ENCODE results near the gene FAM168B. TPM values are rescaled to one million over a fixed set of nuclear protein-coding genes. Genes with fewer than 3 reads are reported as not detected.
A peak's percentile ranks its signal among the peaks of the same experiment; 100 is the strongest.

The FAM168B gene
- total RNA-seq, 1 experiment from 2014 or later, result 81.4 TPM

- H2BK12ac ChIP-seq (ENCODE audit: insufficient read length, low read depth, low read length), result no peak overlapping the region
Measured at GRCh38 chr2:131094463-131095281, 1.4 kb upstream of the FAM168B start.

More at GRCh38 chr2:131094463-131095281, 1.4 kb upstream of the FAM168B start:
- Histone ChIP-seq H3K14ac (ENCODE audit: insufficient read depth, low read length) (no peak overlapping the region), H3K18ac (ENCODE audit: insufficient read length, low read depth, low read length) (no peak overlapping the region), H3K9ac (ENCODE audit: extremely low read depth, insufficient read length, low read length) (no peak overlapping the region), H2AK5ac (ENCODE audit: insufficient read length, low read length) (no peak overlapping the region), H2AFZ (ENCODE audit: low read length) (no peak overlapping the region), H3K27ac (ENCODE audit: insufficient read length, low read depth, low read length) (no peak overlapping the region), H4K5ac (ENCODE audit: insufficient read length, low read depth, low read length) (no peak overlapping the region), H3K4ac (ENCODE audit: low read depth, low read length) (no peak overlapping the region), H2BK15ac (ENCODE audit: low read depth, low read length) (no peak overlapping the region), H3K4me1 (ENCODE audit: insufficient read depth, low read length) (no peaks in the 10 kb centered on the region), H2BK20ac (ENCODE audit: low read depth, low read length, poor library complexity, severe bottlenecking) (no peak overlapping the region), H4K8ac (replicated peaks; ENCODE audit: insufficient read length, low read depth, low read length) (no peak overlapping the region), H3K9me3 (ENCODE audit: control insufficient read depth, low read depth, low read length) (no peaks in the 10 kb centered on the region), H2BK5ac (ENCODE audit: insufficient read length, low read length) (no peak overlapping the region), H3K23me2 (ENCODE audit: insufficient read length, low read depth, low read length, poor library complexity, severe bottlenecking) (no peaks in the 10 kb centered on the region), H3K23ac (ENCODE audit: insufficient read length, low read depth, low read length) (no peak overlapping the region), H3K27me3 (ENCODE audit: insufficient read depth, low read length) (no peaks in the 10 kb centered on the region), H3K79me2 (ENCODE audit: insufficient read depth, low read length) (peaks cover 22% of the 10 kb centered on the region; the same call in 1 of the 2 replicates), H4K91ac (ENCODE audit: insufficient read length, low read depth, low read length) (no peak overlapping the region), H3T11ph (ENCODE audit: low read length) (no peak overlapping the region), H3K4me2 (ENCODE audit: insufficient read depth, insufficient read length, low read length) (no peak overlapping the region), H2BK120ac (ENCODE audit: low read depth, low read length, poor library complexity, severe bottlenecking) (no peak overlapping the region), H3K56ac (ENCODE audit: insufficient read length, low read depth, low read length) (no peak overlapping the region), H4K20me1 (ENCODE audit: control insufficient read depth, insufficient read depth, insufficient read length) (no peaks in the 10 kb centered on the region), H3K79me1 (ENCODE audit: insufficient read depth, low read depth, low read length, poor library complexity, severe bottlenecking) (peaks cover 3% of the 10 kb centered on the region)
- Mint-ChIP-seq H3K27me3 (ENCODE audit: low read depth) (no peaks in the 10 kb centered on the region), H3K4me3 (peak overlapping the region; percentile 85 to 89), H3K36me3 (ENCODE audit: insufficient read depth in 1 of 3, low read depth in 3 of 3) (peaks cover 9 to 18% (median 10%) of the 10 kb centered on the region in 3 experiments; a peak in 5 of 7 replicates), H3K27ac (no peak overlapping the region), H3K9me3 (no peaks in the 10 kb centered on the region; a peak in 1 of 5 replicates), H3K4me1 (peaks cover 4 to 7% of the 10 kb centered on the region in 2 experiments; a peak in 2 of 4 replicates)
- WGBS (ENCODE audit: extremely low coverage, insufficient read length, low lambda C conversion rate), result no CpG with 5 or more reads among the region's 22 CpGs
- DNase-seq, result no peak
- no peak for TF ChIP-seq CTCF (conservative IDR thresholded peaks at IDR 0.05)

Data from H9 (cell line).